ENCODE results near the gene CYBC1. TPM values are rescaled to one million over a fixed set of nuclear protein-coding genes. Genes with fewer than 3 reads are reported as not detected.

Gene CYBC1
- polyA plus RNA-seq, 2 of the 4 experiments (the other 2 are of a cell fraction): 81.8 to 86.5 TPM

DNA sequence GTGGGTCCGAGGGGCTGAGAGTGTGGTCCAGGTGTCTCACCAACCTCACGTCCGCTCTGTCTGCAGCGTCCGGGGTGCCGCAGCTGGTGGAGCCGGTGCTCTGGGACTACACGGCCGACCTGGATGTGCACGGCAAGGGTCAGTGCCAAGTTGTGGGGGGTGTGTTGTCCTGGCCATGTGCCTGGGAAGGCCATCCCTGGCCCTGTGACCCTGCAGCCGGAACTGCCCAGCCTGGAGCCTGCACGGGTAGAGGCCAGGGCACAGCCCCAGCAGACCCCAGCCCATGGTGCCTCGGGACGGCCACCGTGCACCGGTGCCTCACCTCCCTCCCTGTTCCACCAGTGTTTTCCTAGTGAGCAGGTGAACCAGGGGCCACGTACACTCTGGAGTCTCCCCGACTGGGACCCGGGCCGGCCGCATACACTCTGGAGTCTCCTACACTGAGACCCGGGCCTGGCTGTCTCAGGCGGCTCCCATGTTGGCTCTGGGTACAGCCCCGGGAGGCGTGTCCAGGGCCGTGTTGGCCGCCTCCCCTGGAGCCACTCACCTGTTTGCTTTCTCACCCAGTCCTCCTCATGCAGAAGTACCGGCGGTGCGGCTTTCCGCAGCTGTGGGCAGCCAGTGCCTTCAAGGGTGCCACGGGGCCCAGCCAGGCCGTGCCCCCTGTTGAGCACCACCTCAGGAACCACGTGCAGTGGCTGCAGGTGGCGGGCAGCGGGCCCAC is 13.8 kb downstream of the CYBC1 start:
- H3K27ac ChIP-seq: no peak overlapping the region
- ChIA-PET CTCF (interaction anchor here (0.9 to 4.9 kb wide), 2 partner anchors 12 to 116 kb away, joined by 3 to 21 read pairs; no protein-coding TSS in a partner anchor), POLR2A (no interaction called here)
- TF ChIP-seq POLR2A (IDR thresholded peaks at IDR 0.05; ENCODE audit: low read length) (no peak), KDM1A (IDR thresholded peaks at IDR 0.05; ENCODE audit: low read depth) (no peak), CHD2 (IDR thresholded peaks at IDR 0.05; ENCODE audit: low read length, partially characterized antibody) (no peak), ESRRA (IDR thresholded peaks at IDR 0.05; ENCODE audit: borderline replicate concordance, low read length) (no peak), CEBPB (IDR thresholded peaks at IDR 0.05) (no peak), NR3C1 (IDR thresholded peaks at IDR 0.05) (no peak), EHF (CRISPR knock-in tag; IDR thresholded peaks at IDR 0.05) (no peak), HOXB13 (CRISPR knock-in tag; IDR thresholded peaks at IDR 0.05; ENCODE audit: low read depth) (no peak)
- TF ChIP-seq, protein P1, sequence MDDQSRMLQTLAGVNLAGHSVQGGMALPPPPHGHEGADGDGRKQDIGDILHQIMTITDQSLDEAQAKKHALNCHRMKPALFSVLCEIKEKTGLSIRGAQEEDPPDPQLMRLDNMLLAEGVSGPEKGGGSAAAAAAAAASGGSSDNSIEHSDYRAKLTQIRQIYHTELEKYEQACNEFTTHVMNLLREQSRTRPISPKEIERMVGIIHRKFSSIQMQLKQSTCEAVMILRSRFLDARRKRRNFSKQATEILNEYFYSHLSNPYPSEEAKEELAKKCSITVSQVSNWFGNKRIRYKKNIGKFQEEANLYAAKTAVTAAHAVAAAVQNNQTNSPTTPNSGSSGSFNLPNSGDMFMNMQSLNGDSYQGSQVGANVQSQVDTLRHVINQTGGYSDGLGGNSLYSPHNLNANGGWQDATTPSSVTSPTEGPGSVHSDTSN (IDR thresholded peaks at IDR 0.05): no peak
- TF ChIP-seq, protein P2, sequence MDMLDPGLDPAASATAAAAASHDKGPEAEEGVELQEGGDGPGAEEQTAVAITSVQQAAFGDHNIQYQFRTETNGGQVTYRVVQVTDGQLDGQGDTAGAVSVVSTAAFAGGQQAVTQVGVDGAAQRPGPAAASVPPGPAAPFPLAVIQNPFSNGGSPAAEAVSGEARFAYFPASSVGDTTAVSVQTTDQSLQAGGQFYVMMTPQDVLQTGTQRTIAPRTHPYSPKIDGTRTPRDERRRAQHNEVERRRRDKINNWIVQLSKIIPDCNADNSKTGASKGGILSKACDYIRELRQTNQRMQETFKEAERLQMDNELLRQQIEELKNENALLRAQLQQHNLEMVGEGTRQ (IDR thresholded peaks at IDR 0.05): no peak
- TF ChIP-seq, protein P3, sequence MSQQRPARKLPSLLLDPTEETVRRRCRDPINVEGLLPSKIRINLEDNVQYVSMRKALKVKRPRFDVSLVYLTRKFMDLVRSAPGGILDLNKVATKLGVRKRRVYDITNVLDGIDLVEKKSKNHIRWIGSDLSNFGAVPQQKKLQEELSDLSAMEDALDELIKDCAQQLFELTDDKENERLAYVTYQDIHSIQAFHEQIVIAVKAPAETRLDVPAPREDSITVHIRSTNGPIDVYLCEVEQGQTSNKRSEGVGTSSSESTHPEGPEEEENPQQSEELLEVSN (IDR thresholded peaks at IDR 0.05; ENCODE audit: borderline replicate concordance, low read depth): no peak
- TF ChIP-seq, protein P4, sequence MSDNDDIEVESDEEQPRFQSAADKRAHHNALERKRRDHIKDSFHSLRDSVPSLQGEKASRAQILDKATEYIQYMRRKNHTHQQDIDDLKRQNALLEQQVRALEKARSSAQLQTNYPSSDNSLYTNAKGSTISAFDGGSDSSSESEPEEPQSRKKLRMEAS (IDR thresholded peaks at IDR 0.05): no peak
- DNase-seq (ENCODE audit: low read depth in 1 of 2, low spot score in 1 of 2) (no peak), ATAC-seq (peak; percentile 4 to 12; a peak in 2 of 6 replicates), FAIRE-seq (no peak)
- no peak overlapping the region for H3K4me2 ChIP-seq
- H3K4me1 ChIP-seq: no peaks in the 10 kb centered on the region
- no peak overlapping the region for H3K4me3 ChIP-seq
- 93% methylated on average over 32 of the region's 36 CpGs for WGBS (ENCODE audit: missing lambda C conversion rate)
- no peaks in the 10 kb centered on the region for H3K9me3 ChIP-seq

DNA sequence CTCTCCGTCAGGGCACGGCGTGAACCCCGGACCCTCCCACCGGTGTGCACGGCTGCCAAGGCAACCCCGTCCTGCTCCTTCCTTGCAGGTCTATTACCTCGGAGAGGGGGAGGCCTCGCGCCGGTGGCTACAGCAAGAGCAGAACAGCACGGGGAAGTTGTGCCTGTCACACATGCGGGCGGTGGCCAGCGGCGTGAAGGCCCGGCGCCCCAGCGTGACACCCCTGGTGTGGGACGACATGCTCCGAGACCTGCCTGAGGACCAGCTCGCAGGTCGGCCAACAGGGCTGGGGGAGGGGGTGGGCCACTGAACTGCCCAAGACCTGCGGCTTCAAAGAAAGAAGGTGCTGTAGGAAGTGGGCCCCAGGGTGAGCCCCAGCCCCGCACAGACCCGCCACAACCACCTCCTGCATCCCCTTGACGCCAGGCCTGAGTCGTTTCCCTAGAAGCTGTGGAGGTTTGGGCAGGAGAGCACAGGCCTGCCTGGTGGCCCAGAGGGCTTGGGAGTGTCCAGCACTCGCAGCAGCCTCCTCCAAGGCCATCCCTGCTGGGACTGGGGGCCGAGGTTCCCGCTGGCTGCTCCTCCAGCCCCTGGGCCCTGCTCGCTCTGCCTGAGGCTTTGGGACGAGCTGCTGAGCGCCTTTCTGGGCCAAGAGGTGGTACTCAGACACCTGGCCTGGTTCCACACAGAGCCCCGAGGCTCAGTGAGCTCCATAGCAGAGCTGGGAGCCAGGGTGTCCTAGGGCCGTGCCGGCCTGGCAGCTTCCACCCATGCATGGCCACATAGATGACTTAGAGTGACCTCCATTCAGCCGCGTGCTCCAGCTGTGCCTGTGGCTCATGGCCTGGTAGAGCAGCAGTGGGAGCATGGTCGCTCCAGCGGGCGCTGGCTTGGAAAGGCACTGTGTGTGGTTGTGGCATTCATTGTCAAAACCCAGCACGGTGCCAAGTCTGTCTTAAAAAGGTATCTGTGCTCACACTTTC is 14.7 kb downstream of the CYBC1 start:
- H3K4me1 ChIP-seq: no peaks in the 10 kb centered on the region
- no peak for DNase-seq (ENCODE audit: low read depth in 1 of 2, low spot score in 1 of 2)
- CTCF ChIA-PET: interaction anchor here (0.8 to 4.9 kb wide), 4 partner anchors 11 to 193 kb away, joined by 3 to 21 read pairs (median 4); no protein-coding TSS in a partner anchor
- WGBS (ENCODE audit: missing lambda C conversion rate): 91% methylated on average over 43 of the region's 43 CpGs
- POLR2A ChIA-PET: no interaction called here
- no peak for FAIRE-seq
- H3K4me3 ChIP-seq: no peak overlapping the region
- ATAC-seq: peak; percentile 1 to 4; a peak in 2 of 6 replicates
- H3K27ac ChIP-seq: no peak overlapping the region
- H3K4me2 ChIP-seq: no peak overlapping the region
- H3K9me3 ChIP-seq: no peaks in the 10 kb centered on the region
- TF ChIP-seq JUNB (IDR thresholded peaks at IDR 0.05) (no peak), EP300 (IDR thresholded peaks at IDR 0.05) (no peak), HOXB5 (CRISPR knock-in tag; IDR thresholded peaks at IDR 0.05) (no peak), KDM5A (IDR thresholded peaks at IDR 0.05) (no peak), MAFK (IDR thresholded peaks at IDR 0.05; ENCODE audit: partially characterized antibody) (no peak), HOXA7 (CRISPR knock-in tag; IDR thresholded peaks at IDR 0.05) (no peak), CHD4 (IDR thresholded peaks at IDR 0.05; ENCODE audit: borderline replicate concordance) (no peak), EHMT2 (IDR thresholded peaks at IDR 0.05; ENCODE audit: low read depth) (no peak), ZNF302 (CRISPR knock-in tag; IDR thresholded peaks at IDR 0.05) (no peak)
- TF ChIP-seq, protein P5, sequence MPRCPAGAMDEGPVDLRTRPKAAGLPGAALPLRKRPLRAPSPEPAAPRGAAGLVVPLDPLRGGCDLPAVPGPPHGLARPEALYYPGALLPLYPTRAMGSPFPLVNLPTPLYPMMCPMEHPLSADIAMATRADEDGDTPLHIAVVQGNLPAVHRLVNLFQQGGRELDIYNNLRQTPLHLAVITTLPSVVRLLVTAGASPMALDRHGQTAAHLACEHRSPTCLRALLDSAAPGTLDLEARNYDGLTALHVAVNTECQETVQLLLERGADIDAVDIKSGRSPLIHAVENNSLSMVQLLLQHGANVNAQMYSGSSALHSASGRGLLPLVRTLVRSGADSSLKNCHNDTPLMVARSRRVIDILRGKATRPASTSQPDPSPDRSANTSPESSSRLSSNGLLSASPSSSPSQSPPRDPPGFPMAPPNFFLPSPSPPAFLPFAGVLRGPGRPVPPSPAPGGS (IDR thresholded peaks at IDR 0.05): no peak
- TF ChIP-seq, protein P6, sequence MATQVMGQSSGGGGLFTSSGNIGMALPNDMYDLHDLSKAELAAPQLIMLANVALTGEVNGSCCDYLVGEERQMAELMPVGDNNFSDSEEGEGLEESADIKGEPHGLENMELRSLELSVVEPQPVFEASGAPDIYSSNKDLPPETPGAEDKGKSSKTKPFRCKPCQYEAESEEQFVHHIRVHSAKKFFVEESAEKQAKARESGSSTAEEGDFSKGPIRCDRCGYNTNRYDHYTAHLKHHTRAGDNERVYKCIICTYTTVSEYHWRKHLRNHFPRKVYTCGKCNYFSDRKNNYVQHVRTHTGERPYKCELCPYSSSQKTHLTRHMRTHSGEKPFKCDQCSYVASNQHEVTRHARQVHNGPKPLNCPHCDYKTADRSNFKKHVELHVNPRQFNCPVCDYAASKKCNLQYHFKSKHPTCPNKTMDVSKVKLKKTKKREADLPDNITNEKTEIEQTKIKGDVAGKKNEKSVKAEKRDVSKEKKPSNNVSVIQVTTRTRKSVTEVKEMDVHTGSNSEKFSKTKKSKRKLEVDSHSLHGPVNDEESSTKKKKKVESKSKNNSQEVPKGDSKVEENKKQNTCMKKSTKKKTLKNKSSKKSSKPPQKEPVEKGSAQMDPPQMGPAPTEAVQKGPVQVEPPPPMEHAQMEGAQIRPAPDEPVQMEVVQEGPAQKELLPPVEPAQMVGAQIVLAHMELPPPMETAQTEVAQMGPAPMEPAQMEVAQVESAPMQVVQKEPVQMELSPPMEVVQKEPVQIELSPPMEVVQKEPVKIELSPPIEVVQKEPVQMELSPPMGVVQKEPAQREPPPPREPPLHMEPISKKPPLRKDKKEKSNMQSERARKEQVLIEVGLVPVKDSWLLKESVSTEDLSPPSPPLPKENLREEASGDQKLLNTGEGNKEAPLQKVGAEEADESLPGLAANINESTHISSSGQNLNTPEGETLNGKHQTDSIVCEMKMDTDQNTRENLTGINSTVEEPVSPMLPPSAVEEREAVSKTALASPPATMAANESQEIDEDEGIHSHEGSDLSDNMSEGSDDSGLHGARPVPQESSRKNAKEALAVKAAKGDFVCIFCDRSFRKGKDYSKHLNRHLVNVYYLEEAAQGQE (IDR thresholded peaks at IDR 0.05): no peak
- TF ChIP-seq, protein P2 (IDR thresholded peaks at IDR 0.05): no peak
- TF ChIP-seq, protein P7, sequence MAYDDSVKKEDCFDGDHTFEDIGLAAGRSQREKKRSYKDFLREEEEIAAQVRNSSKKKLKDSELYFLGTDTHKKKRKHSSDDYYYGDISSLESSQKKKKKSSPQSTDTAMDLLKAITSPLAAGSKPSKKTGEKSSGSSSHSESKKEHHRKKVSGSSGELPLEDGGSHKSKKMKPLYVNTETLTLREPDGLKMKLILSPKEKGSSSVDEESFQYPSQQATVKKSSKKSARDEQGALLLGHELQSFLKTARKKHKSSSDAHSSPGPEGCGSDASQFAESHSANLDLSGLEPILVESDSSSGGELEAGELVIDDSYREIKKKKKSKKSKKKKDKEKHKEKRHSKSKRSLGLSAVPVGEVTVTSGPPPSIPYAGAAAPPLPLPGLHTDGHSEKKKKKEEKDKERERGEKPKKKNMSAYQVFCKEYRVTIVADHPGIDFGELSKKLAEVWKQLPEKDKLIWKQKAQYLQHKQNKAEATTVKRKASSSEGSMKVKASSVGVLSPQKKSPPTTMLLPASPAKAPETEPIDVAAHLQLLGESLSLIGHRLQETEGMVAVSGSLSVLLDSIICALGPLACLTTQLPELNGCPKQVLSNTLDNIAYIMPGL (CRISPR knock-in tag; IDR thresholded peaks at IDR 0.05; ENCODE audit: borderline replicate concordance): no peak
